Heart left ventricle (tissue), 16 donors: Measurements from ENCODE around the gene SIRPD. TPM values are rescaled to one million over a fixed set of nuclear protein-coding genes. Genes with fewer than 3 reads are reported as not detected.
A peak's percentile ranks its signal among the peaks of the same experiment; 100 is the strongest.

Experiments used
- ATAC-seq, 4 donors: fragments of 200-7000 bp; cut with Tn5 transposase; one replicate each; pipeline ENCODE4 v1.9.1; 2020 to 2022; ENCODE audit warnings: moderate library complexity in 4 of 4, mild to moderate bottlenecking in 3 of 4, moderate number of reproducible peaks in 1 of 4
- DNase-seq, 5 donors: peaks; one replicate each; pipeline ENCODE4 v3.0.0-alpha.2; 2020
- H3K27ac ChIP-seq, 12 donors: fragments of 200-600 bp; sonication (generic) in 4 of 12; one replicate each; pipeline versions ENCODE4 v1.5.0 to v1.8.0; 2016 to 2022; ENCODE audit warnings: mild to moderate bottlenecking in 2 of 12
- H3K27me3 ChIP-seq, 9 donors: fragments of 200-600 bp; sonication (generic) in 2 of 9; one replicate each; pipeline versions ENCODE4 v1.5.1 to v1.8.0; 2016 to 2022; ENCODE audit warnings: mild to moderate bottlenecking in 3 of 9
- H3K36me3 ChIP-seq, 9 donors: fragments of 200-600 bp; sonication (generic) in 2 of 9; one replicate each; pipeline versions ENCODE4 v1.5.0 to v1.8.0; 2018 to 2022; ENCODE audit warnings: mild to moderate bottlenecking in 2 of 9
- H3K4me1 ChIP-seq, 12 donors: fragments of 200-600 bp; sonication (generic) in 4 of 12; one replicate each; pipeline versions ENCODE4 v1.5.0 to v1.8.0; 2016 to 2022; ENCODE audit warnings: mild to moderate bottlenecking in 3 of 12
- H3K4me3 ChIP-seq, 12 donors: fragments of 200-600 bp; sonication (generic) in 4 of 12; one replicate each; pipeline versions ENCODE4 v1.5.0 to v1.8.0; 2017 to 2022; ENCODE audit warnings: mild to moderate bottlenecking in 9 of 12, moderate library complexity in 4 of 12
- H3K9me3 ChIP-seq, 12 donors: fragments of 200-600 bp; sonication (generic) in 4 of 12; one replicate each; pipeline versions ENCODE4 v1.5.0 to v1.8.0; 2016 to 2022; ENCODE audit warnings: mild to moderate bottlenecking in 1 of 12
- POLR2A ChIP-seq, 2 donors: fragments of 450-650 bp; IDR thresholded peaks; one replicate each; pipeline ENCODE4 v1.6.1; 2017; ENCODE audit warnings: antibody characterized with exemption in 2 of 2, mild to moderate bottlenecking in 2 of 2, moderate library complexity in 2 of 2
- WGBS, 4 donors: extraction: QIAGEN DNeasy Blood & Tissue Kit in 2 of 4; methylation state at CpG; one replicate each; pipeline versions ENCODE4 v1.1.5 to v1.1.7; 2013 to 2018; 5-methylcytosine and 5-hydroxymethylcytosine counted together
- intact Hi-C, 10 donors: fragments of 100-400 bp; cut with DNase I; formaldehyde crosslinking; loops; one replicate each; pipeline versions ENCODE4 v1.11.1 to v1.14.2; 2022
- polyA plus RNA-seq, 2 donors: library from polyadenylated mRNA; stranded (reverse); fragments of 200-250 nt; gene quantifications; one replicate each; pipeline ENCODE4 v1.2.3, GENCODE V29; 2013
- total RNA-seq, 9 donors: library from RNA; depleted of rRNA in 2 of 9; stranded (reverse); fragments of >200 nt in 2 of 9; fragmentation: NEBNext Ultra II Directional in 3 of 9; extraction: Animal tissue kit (Norgen Biotek cat#: 25700) in 3 of 9; gene quantifications; one replicate each; pipeline versions ENCODE4 v1.1.0 to v1.2.4, GENCODE V29; 2016 to 2023
- TF ChIP-seq, protein P1 (sequence below), 12 donors: fragments of 200-600 bp; sonication (generic) in 4 of 12; IDR thresholded peaks; one replicate each; pipeline versions ENCODE4 v1.5.0 to v1.8.0; 2018 to 2022; ENCODE audit warnings: antibody characterized with exemption in 12 of 12, mild to moderate bottlenecking in 5 of 12
- donor health status: ischemic (EF 13 %, LVEDD 7.1; RV severe dilation, severe dysfunction).
- donor health status: healthy with polysubstance abuse.
- donor health status: DM: no; HTN: yes; CAD: no.
- donor health status: DM: no; HTN: no; CAD: no.
- donor health status: ischemic (EF 25% LVEDD 6.9; RV normal size, moderate dysfunction).
- donor health status: ischemic (EF 25% LVEDD 5.7; RV mildly dilated, moderate dysfunction).
- donor health status: healthy.
- donor health status: DM: yes; HTN: yes; CAD: no.
- donor health status: ischemic (EF 35%, LVEDD 5.7; RV mildly dilated, moderate dysfunction).
- donor health status: nonischemic (EF 11% LVEDD 7.7; RV severe dilation, severe dysfunction).
- donor health status: DM: yes; HTN: yes; CAD: no.
- donor health status: PGD.
- donor health status: ischemic (EF 29% LVEDD 5.4; RV normal size, mild dysfunction).
- donor health status: nonischemic (EF 23%, LVEDD 6.1; RV moderate dilation, normal function).

Gene SIRPD
- total and polyA plus RNA-seq, 11 donors = 1.1 TPM; not detected in 10

GRCh38 chr20:1534526-1534925 is 23.0 kb downstream of the SIRPD start:
- ATAC-seq = no peak

DNA sequence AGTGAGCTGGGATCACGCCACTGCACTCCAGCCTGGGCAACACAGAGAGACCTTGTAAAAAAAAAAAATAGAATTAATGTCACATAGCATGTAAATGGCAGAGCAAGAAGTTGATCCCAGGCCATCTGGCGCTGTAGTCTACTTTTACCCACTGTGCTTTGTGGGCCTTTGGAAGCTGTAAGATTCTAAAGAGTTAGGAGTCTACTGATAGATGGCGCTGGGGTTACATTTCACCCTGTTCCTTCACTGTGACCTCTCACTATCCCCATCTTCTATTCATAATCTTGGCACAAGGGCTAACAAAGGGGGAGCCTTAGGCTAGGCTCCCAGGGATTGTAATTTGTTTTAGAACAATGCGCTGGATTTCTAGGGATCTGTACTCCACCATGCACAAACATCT is 24.4 kb downstream of the SIRPD start:
- Histone ChIP-seq H3K36me3 (no peaks in the 10 kb centered on the region), H3K4me3 (no peak overlapping the region), H3K4me1 (peaks cover 0 to 17% (median 0%) of the 10 kb centered on the region in 12 donors), H3K27ac (no peak overlapping the region), H3K9me3 (peaks cover 0 to 6% (median 0%) of the 10 kb centered on the region in 12 donors), H3K27me3 (peaks cover 0 to 20% (median 0%) of the 10 kb centered on the region in 9 donors)
- TF ChIP-seq, protein P1, sequence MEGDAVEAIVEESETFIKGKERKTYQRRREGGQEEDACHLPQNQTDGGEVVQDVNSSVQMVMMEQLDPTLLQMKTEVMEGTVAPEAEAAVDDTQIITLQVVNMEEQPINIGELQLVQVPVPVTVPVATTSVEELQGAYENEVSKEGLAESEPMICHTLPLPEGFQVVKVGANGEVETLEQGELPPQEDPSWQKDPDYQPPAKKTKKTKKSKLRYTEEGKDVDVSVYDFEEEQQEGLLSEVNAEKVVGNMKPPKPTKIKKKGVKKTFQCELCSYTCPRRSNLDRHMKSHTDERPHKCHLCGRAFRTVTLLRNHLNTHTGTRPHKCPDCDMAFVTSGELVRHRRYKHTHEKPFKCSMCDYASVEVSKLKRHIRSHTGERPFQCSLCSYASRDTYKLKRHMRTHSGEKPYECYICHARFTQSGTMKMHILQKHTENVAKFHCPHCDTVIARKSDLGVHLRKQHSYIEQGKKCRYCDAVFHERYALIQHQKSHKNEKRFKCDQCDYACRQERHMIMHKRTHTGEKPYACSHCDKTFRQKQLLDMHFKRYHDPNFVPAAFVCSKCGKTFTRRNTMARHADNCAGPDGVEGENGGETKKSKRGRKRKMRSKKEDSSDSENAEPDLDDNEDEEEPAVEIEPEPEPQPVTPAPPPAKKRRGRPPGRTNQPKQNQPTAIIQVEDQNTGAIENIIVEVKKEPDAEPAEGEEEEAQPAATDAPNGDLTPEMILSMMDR (IDR thresholded peaks at IDR 0.05) = peak in 1 of 12 donors; percentile 8
- no peak for TF ChIP-seq POLR2A (IDR thresholded peaks at IDR 0.05)
- ATAC-seq (no peak), DNase-seq (no peak)
- 61 to 76% (median 74%) methylated on average over 4 of the region's 4 CpGs for WGBS, 4 donors
- intact Hi-C loops = no loop called here

More at GRCh38 chr20:1534526-1534925, 23.0 kb downstream of the SIRPD start:
- intact Hi-C loops = no loop called here
- H3K4me3 ChIP-seq = no peak overlapping the region
- DNase-seq = no peak
- TF ChIP-seq, protein P1 (IDR thresholded peaks at IDR 0.05) = no peak
- TF ChIP-seq POLR2A (IDR thresholded peaks at IDR 0.05) = no peak
- peak overlapping the region in 1 of 12 donors; percentile 86 for H3K27ac ChIP-seq
- peaks cover 0 to 26% (median 0%) of the 10 kb centered on the region in 12 donors for H3K4me1 ChIP-seq
- H3K27me3 ChIP-seq = peaks cover 0 to 20% (median 0%) of the 10 kb centered on the region in 9 donors
- no peaks in the 10 kb centered on the region for H3K9me3 ChIP-seq
- no peaks in the 10 kb centered on the region for H3K36me3 ChIP-seq
- WGBS, 4 donors = 70 to 75% (median 75%) methylated on average over 5 of the region's 5 CpGs

GRCh38 chr20:1528811-1529210 is 28.7 kb downstream of the SIRPD start:
- peaks cover 0 to 9% (median 0%) of the 10 kb centered on the region in 9 donors for H3K27me3 ChIP-seq
- WGBS, 4 donors = 19 to 30% (median 28%) methylated on average over 1 of the region's 1 CpG
- no peak overlapping the region for H3K27ac ChIP-seq
- H3K9me3 ChIP-seq = peaks cover 0 to 11% (median 0%) of the 10 kb centered on the region in 12 donors
- ATAC-seq = no peak
- DNase-seq = no peak
- TF ChIP-seq, protein P1 (IDR thresholded peaks at IDR 0.05) = no peak
- intact Hi-C loops = no loop called here
- no peak overlapping the region for H3K4me3 ChIP-seq
- peaks cover 0 to 9% (median 0%) of the 10 kb centered on the region in 12 donors for H3K4me1 ChIP-seq
- no peaks in the 10 kb centered on the region for H3K36me3 ChIP-seq

- Histone ChIP-seq H3K4me3 (no peak overlapping the region), H3K27me3 (peaks cover 0 to 8% (median 0%) of the 10 kb centered on the region in 9 donors), H3K9me3 (peaks cover 0 to 11% (median 0%) of the 10 kb centered on the region in 12 donors), H3K36me3 (no peaks in the 10 kb centered on the region), H3K27ac (no peak overlapping the region), H3K4me1 (peaks cover 0 to 9% (median 0%) of the 10 kb centered on the region in 12 donors)
- intact Hi-C loops = no loop called here
- no peak for ATAC-seq
- no peak for DNase-seq
- no peak for TF ChIP-seq POLR2A (IDR thresholded peaks at IDR 0.05)
- TF ChIP-seq, protein P1 (IDR thresholded peaks at IDR 0.05) = no peak
Observed at GRCh38 chr20:1527923-1528322, 29.6 kb downstream of the SIRPD start.
